ENCODE measurements around the gene SEMA3G. TPM values are rescaled to one million over a fixed set of nuclear protein-coding genes. Genes with fewer than 3 reads are reported as not detected.

SEMA3G gene
- total and polyA plus RNA-seq, 2 donors (not counting 1 experiment from before 2014, with no cell fraction given) = 0.02 to 0.17 TPM

GRCh38 chr3:52404391-52404790 lies 40.5 kb downstream of the SEMA3G start:
- Histone ChIP-seq H3K9ac (ENCODE audit: insufficient read depth, low read length) (no peak overlapping the region), H3K79me2 (ENCODE audit: control insufficient read depth, insufficient read depth, low read length) (peaks cover 17% of the 10 kb centered on the region), H3K27me3 (ENCODE audit: control insufficient read depth, insufficient read depth, low read length) (no peaks in the 10 kb centered on the region), H3K27ac (ENCODE audit: insufficient read depth, low read length) (no peak overlapping the region), H3K4me2 (ENCODE audit: extremely low read depth, insufficient read depth, low read length) (no peak overlapping the region), H4K20me1 (ENCODE audit: control insufficient read depth, extremely low read depth, insufficient read depth, low read length) (no peaks in the 10 kb centered on the region), H2AFZ (ENCODE audit: low read length) (no peak overlapping the region), H3K4me3 (replicated peaks in 1 of 4; ENCODE audit: control extremely low read depth in 1 of 4, insufficient read depth in 1 of 4, low read depth in 3 of 4, low read length in 4 of 4) (no peak overlapping the region), H3K4me1 (ENCODE audit: control insufficient read depth, extremely low read depth, insufficient read depth, low read length) (peaks cover 5% of the 10 kb centered on the region), H3K9me3 (ENCODE audit: control insufficient read depth, insufficient read depth, low read depth, low read length) (no peaks in the 10 kb centered on the region), H3K36me3 (ENCODE audit: control insufficient read depth, insufficient read depth, low read length) (peaks cover 47% of the 10 kb centered on the region)
- no peak for TF ChIP-seq CTCF (conservative IDR thresholded peaks at IDR 0.05 in 1 of 2, IDR thresholded peaks at IDR 0.05 in 1 of 2; ENCODE audit: low read depth in 1 of 2, low read length in 2 of 2)
- no peak for DNase-seq (ENCODE audit: low read depth in 2 of 2)

GRCh38 chr3:52403955-52404354 lies 40.9 kb downstream of the SEMA3G start:
- TF ChIP-seq EZH2 (IDR thresholded peaks at IDR 0.05; ENCODE audit: low read length, missing control alignments) (no peak), CTCF (conservative IDR thresholded peaks at IDR 0.05 in 1 of 2, IDR thresholded peaks at IDR 0.05 in 1 of 2; ENCODE audit: low read depth in 1 of 2, low read length in 2 of 2) (no peak)
- Histone ChIP-seq H4K20me1 (ENCODE audit: control insufficient read depth, extremely low read depth, insufficient read depth, low read length) (no peaks in the 10 kb centered on the region), H3K9me3 (ENCODE audit: control insufficient read depth, insufficient read depth, low read depth, low read length) (no peaks in the 10 kb centered on the region), H3K9ac (ENCODE audit: insufficient read depth, low read length) (no peak overlapping the region), H3K4me3 (replicated peaks in 1 of 4; ENCODE audit: control extremely low read depth in 1 of 4, insufficient read depth in 1 of 4, low read depth in 3 of 4, low read length in 4 of 4) (no peak overlapping the region), H3K27me3 (ENCODE audit: control insufficient read depth, insufficient read depth, low read length) (no peaks in the 10 kb centered on the region), H3K4me2 (ENCODE audit: extremely low read depth, insufficient read depth, low read length) (no peak overlapping the region), H2AFZ (ENCODE audit: low read length) (no peak overlapping the region), H3K79me2 (ENCODE audit: control insufficient read depth, insufficient read depth, low read length) (peaks cover 13% of the 10 kb centered on the region), H3K4me1 (ENCODE audit: control insufficient read depth, extremely low read depth, insufficient read depth, low read length) (peaks cover 3% of the 10 kb centered on the region), H3K27ac (ENCODE audit: insufficient read depth, low read length) (no peak overlapping the region), H3K36me3 (ENCODE audit: control insufficient read depth, insufficient read depth, low read length) (peaks cover 47% of the 10 kb centered on the region)
- no peak for DNase-seq (ENCODE audit: low read depth in 2 of 2)

- no peaks in the 10 kb centered on the region for H3K4me1 ChIP-seq (ENCODE audit: control insufficient read depth, extremely low read depth, insufficient read depth, low read length)
- TF ChIP-seq CTCF (conservative IDR thresholded peaks at IDR 0.05 in 1 of 2, IDR thresholded peaks at IDR 0.05 in 1 of 2; ENCODE audit: low read depth in 1 of 2, low read length in 2 of 2) = no peak
- TF ChIP-seq EZH2 (IDR thresholded peaks at IDR 0.05; ENCODE audit: low read length, missing control alignments) = no peak
- H2AFZ ChIP-seq (ENCODE audit: low read length) = no peak overlapping the region
- H3K9ac ChIP-seq (ENCODE audit: insufficient read depth, low read length) = no peak overlapping the region
- no peaks in the 10 kb centered on the region for H4K20me1 ChIP-seq (ENCODE audit: control insufficient read depth, extremely low read depth, insufficient read depth, low read length)
- peaks cover 7% of the 10 kb centered on the region for H3K79me2 ChIP-seq (ENCODE audit: control insufficient read depth, insufficient read depth, low read length)
- no peak overlapping the region for H3K4me3 ChIP-seq (replicated peaks in 1 of 4; ENCODE audit: control extremely low read depth in 1 of 4, insufficient read depth in 1 of 4, low read depth in 3 of 4, low read length in 4 of 4)
- H3K9me3 ChIP-seq (ENCODE audit: control insufficient read depth, insufficient read depth, low read depth, low read length) = no peaks in the 10 kb centered on the region
- DNase-seq (ENCODE audit: low read depth in 2 of 2) = no peak
- no peaks in the 10 kb centered on the region for H3K27me3 ChIP-seq (ENCODE audit: control insufficient read depth, insufficient read depth, low read length)
- H3K27ac ChIP-seq (ENCODE audit: insufficient read depth, low read length) = no peak overlapping the region
- peaks cover 47% of the 10 kb centered on the region for H3K36me3 ChIP-seq (ENCODE audit: control insufficient read depth, insufficient read depth, low read length)
- no peak overlapping the region for H3K4me2 ChIP-seq (ENCODE audit: extremely low read depth, insufficient read depth, low read length)
These were observed 41.5 kb downstream of the SEMA3G start for GRCh38 chr3:52403271-52403841.
